Measurements from ENCODE around the gene ZNF316.

ZNF316 gene

GRCh38 chr7:6636741-6637543, at the start of gene ZNF316:
Gene ZNF316 (plus strand): TSS chr7:6637318. CDS start chr7:6642410, 5,092 bp downstream.
- DNase-seq, result peak in 1 of 2 experiments; percentile 28

DNA sequence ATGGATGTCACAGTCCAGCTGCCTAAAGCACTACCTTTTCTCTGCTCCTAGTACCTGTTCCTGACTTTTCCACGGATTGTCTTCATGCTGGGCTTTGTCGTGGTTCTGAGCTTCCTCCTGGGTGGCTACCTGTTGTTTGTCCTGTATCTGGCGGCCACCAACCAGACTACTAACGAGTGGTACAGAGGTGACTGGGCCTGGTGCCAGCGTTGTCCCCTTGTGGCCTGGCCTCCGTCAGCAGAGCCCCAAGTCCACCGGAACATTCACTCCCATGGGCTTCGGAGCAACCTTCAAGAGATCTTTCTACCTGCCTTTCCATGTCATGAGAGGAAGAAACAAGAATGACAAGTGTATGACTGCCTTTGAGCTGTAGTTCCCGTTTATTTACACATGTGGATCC, 48.6 kb upstream of the ZNF316 start:
- DNase-seq, result no peak

GRCh38 chr7:6589151-6589828, 47.8 kb upstream of the ZNF316 start:
- no peak for DNase-seq

- DNase-seq, result peak; percentile 57 to 79
Observed at GRCh38 chr7:6589829-6590644, 47.1 kb upstream of the ZNF316 start, which contains the start of gene INTS15. Gene INTS15 (plus strand): TSS chr7:6590021. CDS start chr7:6590284, 263 bp downstream.

DNA sequence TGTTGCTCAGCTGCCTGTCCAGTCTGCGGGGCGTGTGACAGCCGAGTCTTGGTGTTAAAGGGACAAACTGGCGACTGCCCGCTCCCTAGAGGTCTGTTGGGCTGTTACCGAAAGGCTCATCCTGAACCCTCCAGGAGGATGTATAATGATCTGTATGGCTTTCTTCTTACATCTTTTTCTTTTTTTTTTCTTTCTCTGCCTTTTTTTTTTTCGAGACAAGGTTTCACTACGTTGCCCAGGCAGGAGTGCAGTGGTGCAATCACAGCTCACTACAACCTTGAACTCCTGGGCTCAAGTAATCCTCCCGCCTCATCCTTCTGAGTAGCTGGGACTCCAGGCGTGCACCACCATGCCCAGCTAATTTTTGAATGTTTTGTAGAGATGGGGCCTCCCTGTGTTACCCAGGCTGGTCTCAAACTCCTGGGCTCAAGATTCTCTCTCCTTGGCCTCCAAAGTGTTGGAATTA, 46.4 kb upstream of the ZNF316 start:
- peak in 1 of 2 experiments; percentile 59 for DNase-seq

- DNase-seq, result no peak
Observed at GRCh38 chr7:6600093-6600492, 37.0 kb upstream of the ZNF316 start.

DNA sequence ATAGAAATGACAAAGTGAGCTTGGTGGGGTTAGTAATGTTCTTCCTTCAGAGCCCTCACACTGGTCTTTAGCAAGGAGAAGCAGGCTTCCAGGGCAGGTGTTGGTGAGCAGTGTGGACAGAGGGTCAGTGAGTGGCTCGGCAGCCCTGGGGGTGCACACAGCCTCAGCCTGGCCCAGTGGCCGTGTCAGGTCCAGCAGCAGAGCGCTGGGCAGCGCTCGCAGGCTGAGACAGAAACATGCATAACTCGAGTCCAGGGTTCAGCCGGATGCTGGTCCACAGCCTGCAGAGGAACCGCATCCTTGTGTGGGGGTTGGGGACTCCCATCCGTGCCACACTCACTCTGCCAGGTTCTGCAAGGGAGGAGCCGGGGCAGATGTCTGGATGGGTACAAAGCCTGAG, 32.7 kb upstream of the ZNF316 start:
- DNase-seq, result no peak

GRCh38 chr7:6606866-6607583, 30.1 kb upstream of the ZNF316 start:
- no peak for DNase-seq

GRCh38 chr7:6607651-6608051, 29.5 kb upstream of the ZNF316 start:
- no peak for DNase-seq

DNA sequence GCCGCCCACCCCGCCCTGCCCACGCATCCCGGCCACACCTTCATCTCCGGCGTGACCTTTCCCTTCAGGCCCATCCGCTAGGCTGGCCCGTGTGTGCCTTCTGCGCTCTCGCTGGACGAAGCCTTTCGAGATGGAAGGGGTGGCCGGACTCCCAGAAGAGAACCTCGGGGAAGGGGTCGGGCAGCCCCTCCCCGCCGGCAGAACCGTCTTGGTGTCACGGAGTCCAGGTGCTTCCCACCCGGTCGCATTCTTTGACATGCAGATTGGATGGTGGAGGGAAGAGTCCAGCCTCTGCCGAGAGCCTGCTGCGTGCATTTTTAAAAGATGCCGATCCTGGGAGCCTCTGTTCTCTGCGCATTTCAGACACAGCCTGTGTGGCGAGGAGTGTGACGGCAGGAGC, 29.0 kb upstream of the ZNF316 start:
- no peak for DNase-seq

GRCh38 chr7:6608794-6609193, 28.3 kb upstream of the ZNF316 start:
- DNase-seq, result no peak

DNA sequence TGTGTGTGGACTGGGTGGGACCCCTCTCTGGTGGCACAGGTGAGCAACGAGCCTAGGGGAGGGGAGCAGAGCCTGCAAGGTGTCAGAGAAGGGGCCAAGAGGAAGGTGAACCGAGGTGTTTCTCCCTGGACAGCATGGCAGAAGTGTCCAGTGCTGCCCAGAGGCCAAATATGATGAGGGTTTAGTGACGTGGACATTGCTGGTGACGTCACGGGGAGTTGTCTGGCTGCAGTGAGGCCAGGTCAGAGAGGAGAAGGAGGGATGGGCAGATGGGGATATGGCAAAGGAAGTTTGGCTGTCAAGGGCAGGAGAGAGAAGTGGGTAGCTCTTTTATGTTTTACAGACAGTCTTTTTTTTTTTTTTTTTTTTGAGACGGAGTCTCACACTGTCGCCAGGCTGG, 24.3 kb upstream of the ZNF316 start:
- DNase-seq, result no peak

GRCh38 chr7:6613706-6614105, 23.4 kb upstream of the ZNF316 start:
- no peak for DNase-seq

DNA sequence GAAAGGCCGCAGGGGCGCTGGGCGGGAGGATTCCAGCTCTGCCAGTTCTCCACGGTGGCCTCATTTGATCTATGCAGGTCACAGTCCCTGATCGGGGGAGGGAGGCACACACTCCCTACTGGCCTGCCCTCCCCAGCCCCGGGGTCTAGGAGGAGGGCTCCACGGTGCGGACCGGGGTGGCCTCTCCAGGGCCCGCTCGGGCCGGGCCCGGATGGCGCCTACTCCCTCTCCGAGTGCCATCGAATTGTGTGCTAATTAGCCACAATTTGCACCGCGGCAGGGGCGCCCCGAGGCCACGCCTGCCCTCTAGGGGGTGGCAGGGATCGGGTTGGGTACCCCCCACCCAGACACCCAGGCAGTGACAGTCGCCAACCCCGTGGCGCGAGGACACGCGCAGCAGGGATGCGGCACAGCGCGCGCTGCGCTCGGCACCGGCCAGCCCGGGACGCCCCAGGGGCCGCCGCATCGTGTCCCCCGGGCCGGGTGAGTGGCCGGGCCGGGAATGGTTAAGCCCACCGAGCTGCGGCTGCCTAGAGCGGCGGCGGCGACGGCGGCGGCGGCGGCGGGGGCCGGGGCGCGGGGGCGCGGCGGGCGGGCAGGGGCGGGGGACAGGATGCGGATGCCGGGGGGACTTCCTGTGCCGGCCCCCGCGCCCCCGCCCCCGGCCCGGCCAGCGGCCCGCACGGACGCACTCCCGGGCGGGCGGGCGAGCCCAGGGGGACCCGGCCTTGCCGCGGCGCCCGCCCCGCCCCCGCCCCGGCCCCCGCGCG, 22.0 kb upstream of the ZNF316 start, which contains the start of gene ZNF853:
TSS of gene ZNF853 (plus strand) at position 658 of the 770 bp plus-strand sequence. CDS start 565 bp downstream, outside the sequence.
- no peak for DNase-seq

DNA sequence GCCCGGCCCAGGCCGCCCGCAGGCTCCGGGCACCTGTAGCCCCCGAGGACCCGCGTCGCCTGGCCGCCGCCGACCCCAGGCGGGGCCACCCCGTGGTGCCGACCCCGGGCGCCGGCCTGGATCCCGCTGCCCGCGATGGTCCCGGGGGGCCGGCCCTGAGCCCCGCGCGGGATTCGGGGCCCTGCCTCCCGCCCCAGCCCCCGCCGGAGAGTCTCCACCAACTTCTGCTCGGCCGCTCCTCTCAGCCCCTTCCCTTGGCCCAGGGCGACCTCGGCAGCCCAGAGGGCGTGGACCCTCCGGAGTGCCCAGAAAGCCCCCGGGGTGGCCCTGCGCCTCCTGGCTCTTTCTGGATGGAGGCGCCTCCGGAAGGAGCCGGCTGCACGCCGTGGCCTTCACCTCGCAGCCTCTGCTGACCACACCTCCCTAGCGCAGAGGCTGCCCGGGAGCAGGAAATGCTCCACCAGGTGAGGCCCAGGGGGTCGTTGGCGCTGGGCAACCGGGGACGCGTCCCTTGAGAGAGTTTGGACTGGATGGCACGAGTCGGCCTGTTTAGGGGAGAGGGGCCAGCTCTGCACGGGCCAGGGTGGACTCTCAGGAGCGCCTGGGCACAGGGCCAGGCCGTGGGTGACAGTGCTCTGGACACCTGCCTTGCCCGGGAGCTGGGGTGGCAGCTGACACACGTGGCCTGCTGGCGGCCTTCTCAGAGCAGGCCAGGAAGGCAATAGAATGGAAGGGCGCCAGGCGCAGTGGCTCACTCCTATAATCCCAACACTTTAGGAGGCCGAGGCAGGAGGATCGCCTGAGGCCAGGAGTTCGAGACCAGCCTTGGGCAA, 21.2 kb upstream of the ZNF316 start:
- DNase-seq, result no peak

- DNase-seq, result no peak
Observed at GRCh38 chr7:6616854-6617643, 20.1 kb upstream of the ZNF316 start.

- DNase-seq, result no peak
Observed at GRCh38 chr7:6618621-6619020, 18.5 kb upstream of the ZNF316 start.

DNA sequence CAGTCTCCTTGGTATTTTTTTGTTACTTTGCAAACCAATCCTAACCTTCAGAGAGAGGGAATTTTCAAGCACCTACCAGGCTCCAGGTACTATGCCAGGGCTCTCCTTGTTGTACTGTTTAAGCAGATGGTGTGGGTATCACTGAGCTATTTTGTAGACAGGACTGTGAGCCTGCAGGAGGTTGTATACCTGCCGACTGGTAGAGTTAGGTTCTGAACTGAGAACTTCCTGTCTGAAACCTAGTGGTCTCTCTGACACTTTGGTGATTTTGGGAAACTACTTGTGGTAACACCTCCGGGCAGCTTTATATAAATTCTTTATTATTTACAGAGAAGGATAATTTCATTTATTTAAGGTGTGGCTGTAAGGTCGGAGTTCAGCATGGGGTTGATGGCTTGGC, 17.2 kb upstream of the ZNF316 start:
- DNase-seq, result no peak

DNA sequence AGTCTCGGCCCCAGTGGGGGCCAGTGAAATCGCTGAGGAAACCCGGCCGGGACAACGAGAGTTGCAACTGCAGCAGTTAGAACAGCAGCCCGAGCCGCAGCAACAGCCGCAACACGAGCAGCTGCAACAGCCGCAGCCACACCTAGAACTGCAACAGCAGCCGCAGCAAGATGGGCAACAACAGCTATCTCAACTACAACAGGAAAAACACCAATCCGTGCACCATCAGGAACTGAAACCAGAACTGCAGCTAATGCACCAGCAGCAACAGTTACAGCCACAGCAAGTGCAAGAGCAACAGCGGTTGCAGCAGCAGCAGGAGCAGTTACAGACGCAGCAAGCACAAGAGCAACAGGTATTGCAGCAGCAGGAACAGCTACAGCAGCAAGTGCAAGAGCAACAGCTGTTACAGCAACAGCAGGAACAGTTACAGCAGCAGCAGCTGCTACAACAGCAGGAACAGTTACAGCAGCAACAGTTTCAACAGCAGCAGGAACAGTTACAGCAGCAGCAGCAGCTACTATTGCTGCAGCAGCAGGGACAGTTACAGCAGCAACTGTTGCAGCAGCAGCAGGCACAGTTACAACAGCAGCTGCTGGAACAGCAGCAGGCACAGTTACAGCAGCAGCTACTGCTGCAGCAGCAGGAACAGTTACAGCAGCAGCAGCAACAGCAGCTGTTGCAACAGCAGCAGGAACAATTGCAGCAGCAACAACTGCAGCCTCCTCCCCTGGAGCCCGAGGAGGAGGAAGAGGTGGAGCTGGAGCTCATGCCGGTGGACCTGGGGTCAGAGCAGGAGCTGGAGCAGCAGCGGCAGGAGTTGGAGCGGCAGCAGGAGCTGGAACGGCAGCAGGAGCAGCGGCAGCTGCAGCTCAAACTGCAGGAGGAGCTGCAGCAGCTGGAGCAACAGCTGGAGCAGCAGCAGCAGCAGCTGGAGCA, 15.7 kb upstream of the ZNF316 start:
- DNase-seq, result no peak
